Activated T-cell treated with anti-CD3 and anti-CD28 coated beads for 4 hours (primary cell): ENCODE measurements around the gene ABCA10.
"Not testable (repeated sequence)": the region's sequence is repeated elsewhere in the genome, so short reads cannot be mapped to it uniquely, and the experiment has no call there.

Source experiments
- DNase-seq: peaks from one replicate; pipeline ENCODE4 v3.0.0-alpha.2; 2020

The ABCA10 gene

GRCh38 chr17:69223809-69224208, 4.8 kb downstream of the ABCA10 start:
- no peak for DNase-seq

GRCh38 chr17:69222707-69223258, 5.8 kb downstream of the ABCA10 start:
- no peak for DNase-seq

- DNase-seq, result no peak
Measured at GRCh38 chr17:69220098-69220497, 8.5 kb downstream of the ABCA10 start.

DNA sequence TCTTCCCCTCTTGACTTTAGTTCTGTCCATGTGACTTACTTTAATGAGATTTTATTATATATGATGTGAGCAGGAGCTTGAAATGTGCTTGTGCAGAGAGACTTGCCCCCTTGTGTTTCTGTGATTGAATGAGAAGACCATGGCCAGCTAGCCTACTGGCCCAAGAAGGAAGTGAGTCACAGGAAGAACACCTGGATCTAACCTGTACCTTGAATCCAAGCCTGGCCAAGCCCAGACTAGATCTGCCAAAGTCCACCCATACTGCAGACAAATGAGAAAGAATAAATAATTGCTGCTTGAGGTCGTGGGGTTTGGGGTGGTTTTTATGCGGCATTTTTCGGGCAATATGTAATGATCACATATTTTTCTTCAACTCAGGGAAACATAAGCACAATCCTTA, 9.6 kb downstream of the ABCA10 start:
- DNase-seq, result no peak

- no peak for DNase-seq
Measured at GRCh38 chr17:69213059-69213813, 15.4 kb downstream of the ABCA10 start.

- no peak for DNase-seq
Measured at GRCh38 chr17:69208640-69209039, 20.0 kb downstream of the ABCA10 start.

DNA sequence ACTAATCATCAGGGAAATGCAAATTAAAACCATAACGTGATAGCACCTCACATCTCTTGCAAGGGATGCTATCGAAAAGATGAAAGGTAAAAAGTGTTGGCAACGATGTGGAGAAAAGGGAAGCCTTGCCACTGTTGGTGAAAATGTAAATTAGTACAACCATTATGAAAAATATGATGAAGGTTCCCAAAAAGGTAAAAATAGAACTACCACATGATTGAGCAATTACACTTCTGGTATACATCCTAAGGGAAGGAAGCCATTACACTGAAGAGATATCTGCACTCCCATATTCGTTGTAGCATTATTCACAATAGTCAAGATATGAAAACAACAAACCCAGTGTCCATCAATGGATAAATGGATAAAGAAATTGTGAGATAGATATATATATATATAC, 21.5 kb downstream of the ABCA10 start:
- no peak for DNase-seq

DNA sequence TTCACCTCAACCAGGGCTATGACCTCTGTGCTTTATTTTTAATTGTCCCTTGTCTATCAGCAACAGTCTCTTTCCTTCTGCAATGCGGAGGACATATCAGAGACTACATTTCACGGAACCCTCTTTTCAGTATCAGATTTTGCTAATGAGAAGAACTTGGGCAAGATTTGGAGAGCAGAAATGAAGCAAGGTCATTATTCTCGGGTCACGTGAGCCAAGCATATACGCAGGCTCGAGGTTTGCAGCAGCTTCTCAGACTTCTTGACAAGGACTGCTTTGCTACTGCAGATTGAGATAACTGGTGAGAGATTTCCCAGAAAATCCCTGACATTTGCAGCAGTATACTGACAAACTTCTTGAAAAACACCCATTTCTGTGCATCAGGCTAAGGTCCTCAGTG, 30.4 kb downstream of the ABCA10 start:
- no peak for DNase-seq

GRCh38 chr17:69196105-69196653, 32.4 kb downstream of the ABCA10 start:
- not testable (repeated sequence) for DNase-seq

DNA sequence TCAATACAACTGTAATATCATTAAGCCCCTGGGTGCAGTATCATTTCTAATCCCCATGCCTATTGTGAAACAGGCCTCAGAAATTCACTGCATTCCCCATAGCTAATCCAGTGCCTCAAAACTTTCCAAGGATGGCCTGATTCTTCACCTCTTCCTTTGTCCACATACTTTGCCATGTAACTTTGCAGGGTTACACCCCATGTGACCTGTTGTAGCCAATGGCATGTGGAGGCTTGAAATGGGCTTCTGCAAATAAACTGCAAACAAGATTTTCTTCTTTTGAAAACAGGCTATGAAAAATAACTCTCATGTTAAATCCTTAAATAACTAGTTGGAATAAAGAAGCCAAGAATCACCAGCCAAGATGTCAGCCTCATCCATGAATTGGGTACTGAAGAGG, 35.9 kb downstream of the ABCA10 start:
- DNase-seq, result no peak

GRCh38 chr17:69188796-69189195, 39.8 kb downstream of the ABCA10 start:
- no peak for DNase-seq

GRCh38 chr17:69188064-69188463, 40.6 kb downstream of the ABCA10 start:
- no peak for DNase-seq

DNA sequence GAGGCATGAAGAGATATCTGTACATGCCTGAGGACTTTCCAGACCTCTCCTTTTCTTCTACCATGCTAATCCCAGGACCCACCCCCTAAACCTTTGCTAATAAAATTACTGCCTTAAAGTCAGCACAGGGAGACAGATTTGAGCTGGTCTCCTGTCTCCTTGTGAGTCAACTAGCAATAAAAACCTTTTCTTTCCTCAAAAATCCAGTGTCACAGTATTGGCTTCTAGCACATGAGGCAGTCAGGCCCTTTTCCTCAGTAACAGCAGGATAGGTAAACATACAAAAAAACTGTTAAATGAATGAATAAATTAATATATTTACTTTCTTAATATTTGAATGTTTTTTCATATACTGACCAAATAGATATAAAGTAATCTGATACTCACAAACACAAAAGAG, 41.3 kb downstream of the ABCA10 start:
- DNase-seq, result no peak

DNA sequence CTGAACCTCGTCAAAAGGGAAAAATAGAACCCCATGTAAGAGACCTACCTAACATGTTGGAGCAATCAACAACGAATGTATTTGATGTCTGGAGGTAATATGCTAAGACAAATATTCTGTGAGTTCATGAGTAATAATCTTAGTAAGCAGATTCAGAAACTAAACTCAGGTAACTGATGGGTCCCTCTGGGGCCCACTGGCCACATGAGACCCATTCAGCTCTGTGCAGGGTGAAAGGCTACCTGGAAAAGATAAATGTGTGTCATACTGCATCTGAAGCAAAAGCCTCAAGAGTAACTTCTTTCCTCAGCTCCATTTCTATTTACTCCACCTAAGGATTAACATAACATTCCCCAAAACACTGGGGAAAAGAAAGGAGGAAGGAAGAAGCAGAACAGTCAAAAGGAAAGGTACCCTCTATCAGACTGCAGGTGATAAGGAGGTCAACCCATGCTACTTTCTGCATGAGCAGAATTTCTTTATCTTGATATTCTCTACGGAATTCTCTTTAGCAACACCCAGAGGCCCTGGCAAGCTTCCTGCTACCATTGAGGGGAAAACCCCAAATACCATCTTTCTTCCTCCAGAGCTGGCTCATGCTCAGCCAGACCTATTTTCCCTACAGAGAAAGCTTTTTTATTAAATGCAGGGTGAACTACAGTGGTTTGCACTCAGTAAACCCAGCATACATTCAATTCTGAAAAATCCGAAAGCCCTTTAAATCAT, 49.2 kb downstream of the ABCA10 start:
- DNase-seq, result no peak

DNA sequence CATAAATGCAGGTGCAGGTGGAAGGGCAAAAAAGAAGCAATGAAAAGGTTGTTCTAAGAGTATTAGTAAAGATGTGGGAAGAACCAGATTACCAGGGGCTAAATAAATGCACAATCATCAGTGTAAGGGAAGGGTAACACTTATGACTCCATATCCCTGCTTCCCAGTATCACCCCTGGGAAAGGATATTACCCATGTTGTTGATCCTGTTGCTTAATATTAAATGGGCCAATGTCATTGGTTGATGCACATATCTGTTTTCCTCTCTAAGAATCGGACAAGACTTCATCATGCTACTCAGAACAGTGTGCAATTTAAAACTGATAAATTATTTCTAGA, 52.2 kb downstream of the ABCA10 start:
- DNase-seq, result no peak

- no peak for DNase-seq
Measured at GRCh38 chr17:69175625-69176456, 52.8 kb downstream of the ABCA10 start.

GRCh38 chr17:69175262-69175624, 53.4 kb downstream of the ABCA10 start:
- DNase-seq, result no peak

- DNase-seq, result no peak
Measured at GRCh38 chr17:69173118-69173517, 55.5 kb downstream of the ABCA10 start.

GRCh38 chr17:69170377-69170776, 58.2 kb downstream of the ABCA10 start:
- DNase-seq, result no peak

GRCh38 chr17:69168642-69169041, 60.0 kb downstream of the ABCA10 start:
- not testable (repeated sequence) for DNase-seq

- DNase-seq, result no peak
Measured at GRCh38 chr17:69166957-69167356, 61.7 kb downstream of the ABCA10 start.

- DNase-seq, result no peak
Measured at GRCh38 chr17:69164206-69164605, 64.4 kb downstream of the ABCA10 start.

- DNase-seq, result no peak
Measured at GRCh38 chr17:69159418-69159817, 69.2 kb downstream of the ABCA10 start.
